ENCODE data around the gene NYAP1.

NYAP1 gene

DNA sequence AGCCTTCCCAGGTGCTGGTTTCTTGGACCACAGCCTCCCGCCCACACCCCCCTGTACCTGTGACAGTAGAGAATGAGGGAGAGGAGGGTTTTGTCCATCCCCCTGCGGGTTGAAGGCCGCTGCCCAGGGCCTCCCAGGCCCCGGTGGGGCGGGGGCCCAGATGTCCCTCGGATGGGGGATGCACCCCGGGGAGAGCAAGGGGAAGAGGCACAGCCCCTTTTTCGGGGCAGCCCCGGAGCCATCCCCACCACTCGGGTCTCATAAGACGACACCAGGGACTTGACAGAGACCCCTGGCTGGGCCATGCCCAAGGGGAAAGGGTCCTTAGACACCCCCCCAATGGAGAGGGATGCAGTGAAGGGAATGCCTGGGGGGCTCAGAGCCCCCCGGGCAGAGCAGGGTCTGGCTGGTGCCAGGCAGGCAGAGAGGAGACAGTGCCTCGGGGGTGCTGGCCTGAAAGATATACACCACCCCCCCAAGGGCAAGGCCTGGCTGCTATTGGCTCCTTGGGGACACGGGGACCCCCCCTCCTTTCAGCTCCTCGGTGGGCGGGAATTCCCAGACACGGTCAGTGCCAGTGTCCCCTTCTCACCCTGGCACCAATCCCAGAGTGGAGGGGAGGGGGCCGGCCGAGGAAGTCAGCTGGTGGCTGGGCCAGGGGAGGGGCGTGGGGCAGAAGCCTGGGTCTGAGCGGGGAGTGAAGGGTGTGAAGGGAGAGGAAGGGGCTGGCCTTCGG lies 15.9 kb upstream of the NYAP1 start:
- no peak overlapping the region for H2BK5ac ChIP-seq (ENCODE audit: low read depth, low read length, poor library complexity)
- no peak overlapping the region for H3K18ac ChIP-seq (ENCODE audit: low read length)
- no peak overlapping the region for H4K91ac ChIP-seq (ENCODE audit: low read depth, low read length)
- no peak for DNase-seq
- H3K4me1 ChIP-seq (ENCODE audit: control insufficient read depth in 1 of 2, insufficient read depth in 2 of 2, low read length in 2 of 2): no peaks in the 10 kb centered on the region
- H3K4me2 ChIP-seq (ENCODE audit: low read length): no peak overlapping the region
- no CpG with 5 or more reads among the region's 22 CpGs for WGBS (ENCODE audit: extremely low coverage, insufficient coverage, insufficient read length)
- peaks cover 19 to 32% of the 10 kb centered on the region in 2 experiments for H3K36me3 ChIP-seq (ENCODE audit: control insufficient read depth in 1 of 2, insufficient read depth in 2 of 2, low read length in 2 of 2)
- H3K27ac ChIP-seq (ENCODE audit: low read depth, low read length): no peak overlapping the region
- no peak overlapping the region for H2BK12ac ChIP-seq (ENCODE audit: low read length)
- no peak overlapping the region for H3K4me3 ChIP-seq (ENCODE audit: low read depth, low read length)
- H4K8ac ChIP-seq (ENCODE audit: low read depth, low read length): no peak overlapping the region
- peaks cover 2% of the 10 kb centered on the region for H3K9me3 ChIP-seq (ENCODE audit: insufficient read depth, low read depth, low read length)
- H3K23ac ChIP-seq (ENCODE audit: low read length): no peak overlapping the region
- no peaks in the 10 kb centered on the region for H3K79me2 ChIP-seq (ENCODE audit: control insufficient read depth, insufficient read depth, low read length, poor library complexity)
- H2AK5ac ChIP-seq (ENCODE audit: low read length): no peak overlapping the region
- H2AFZ ChIP-seq (ENCODE audit: insufficient read depth, low read length, poor library complexity): no peak overlapping the region
- H2BK120ac ChIP-seq (ENCODE audit: insufficient read depth, low read length, poor library complexity): no peak overlapping the region
- H3K4ac ChIP-seq (ENCODE audit: low read depth, low read length): no peak overlapping the region
- H3K14ac ChIP-seq (ENCODE audit: low read length): no peak overlapping the region
- H3K9ac ChIP-seq (ENCODE audit: low read length): no peak overlapping the region
- no peak overlapping the region for H4K12ac ChIP-seq (ENCODE audit: low read depth, low read length)
- no peaks in the 10 kb centered on the region for H3K27me3 ChIP-seq (ENCODE audit: insufficient read depth, low read length)
- H3K79me1 ChIP-seq (ENCODE audit: low read length): no peaks in the 10 kb centered on the region

- Histone ChIP-seq H3K4me3 (ENCODE audit: low read depth, low read length) (no peak overlapping the region), H3K27ac (ENCODE audit: low read depth, low read length) (no peak overlapping the region), H3K79me2 (ENCODE audit: control insufficient read depth, insufficient read depth, low read length, poor library complexity) (no peaks in the 10 kb centered on the region), H4K91ac (ENCODE audit: low read depth, low read length) (no peak overlapping the region), H2BK5ac (ENCODE audit: low read depth, low read length, poor library complexity) (no peak overlapping the region), H2AFZ (ENCODE audit: insufficient read depth, low read length, poor library complexity) (no peak overlapping the region), H3K4me2 (ENCODE audit: low read length) (no peak overlapping the region), H3K14ac (ENCODE audit: low read length) (no peak overlapping the region), H3K27me3 (ENCODE audit: insufficient read depth, low read length) (no peaks in the 10 kb centered on the region), H2BK12ac (ENCODE audit: low read length) (no peak overlapping the region), H3K9me3 (ENCODE audit: insufficient read depth, low read depth, low read length) (peaks cover 2% of the 10 kb centered on the region), H4K12ac (ENCODE audit: low read depth, low read length) (no peak overlapping the region), H3K23ac (ENCODE audit: low read length) (no peak overlapping the region), H2AK5ac (ENCODE audit: low read length) (no peak overlapping the region), H3K9ac (ENCODE audit: low read length) (no peak overlapping the region), H4K8ac (ENCODE audit: low read depth, low read length) (no peak overlapping the region), H3K36me3 (ENCODE audit: control insufficient read depth in 1 of 2, insufficient read depth in 2 of 2, low read length in 2 of 2) (peaks cover 31 to 40% of the 10 kb centered on the region in 2 experiments), H3K79me1 (ENCODE audit: low read length) (no peaks in the 10 kb centered on the region), H3K4ac (ENCODE audit: low read depth, low read length) (no peak overlapping the region), H2BK120ac (ENCODE audit: insufficient read depth, low read length, poor library complexity) (no peak overlapping the region), H3K4me1 (ENCODE audit: control insufficient read depth in 1 of 2, insufficient read depth in 2 of 2, low read length in 2 of 2) (no peaks in the 10 kb centered on the region), H3K18ac (ENCODE audit: low read length) (no peak overlapping the region)
- no CpG with 5 or more reads among the region's 13 CpGs for WGBS (ENCODE audit: extremely low coverage, insufficient coverage, insufficient read length)
- DNase-seq: peak; percentile 77 to 86
Measured at GRCh38 chr7:100469227-100470044, 14.3 kb upstream of the NYAP1 start.

- Histone ChIP-seq H3K18ac (ENCODE audit: low read length) (no peak overlapping the region), H2BK5ac (ENCODE audit: low read depth, low read length, poor library complexity) (no peak overlapping the region), H4K91ac (ENCODE audit: low read depth, low read length) (no peak overlapping the region), H3K4me1 (ENCODE audit: control insufficient read depth in 1 of 2, insufficient read depth in 2 of 2, low read length in 2 of 2) (no peaks in the 10 kb centered on the region), H3K27ac (ENCODE audit: low read depth, low read length) (no peak overlapping the region), H3K9me3 (ENCODE audit: insufficient read depth, low read depth, low read length) (peaks cover 2% of the 10 kb centered on the region), H4K12ac (ENCODE audit: low read depth, low read length) (no peak overlapping the region), H4K8ac (ENCODE audit: low read depth, low read length) (no peak overlapping the region), H3K23ac (ENCODE audit: low read length) (no peak overlapping the region), H2AK5ac (ENCODE audit: low read length) (no peak overlapping the region), H2BK12ac (ENCODE audit: low read length) (no peak overlapping the region), H2AFZ (ENCODE audit: insufficient read depth, low read length, poor library complexity) (no peak overlapping the region), H2BK120ac (ENCODE audit: insufficient read depth, low read length, poor library complexity) (no peak overlapping the region), H3K4ac (ENCODE audit: low read depth, low read length) (no peak overlapping the region), H3K79me1 (ENCODE audit: low read length) (no peaks in the 10 kb centered on the region), H3K9ac (ENCODE audit: low read length) (no peak overlapping the region), H3K4me3 (ENCODE audit: low read depth, low read length) (no peak overlapping the region), H3K4me2 (ENCODE audit: low read length) (no peak overlapping the region), H3K14ac (ENCODE audit: low read length) (no peak overlapping the region), H3K27me3 (ENCODE audit: insufficient read depth, low read length) (no peaks in the 10 kb centered on the region), H3K79me2 (ENCODE audit: control insufficient read depth, insufficient read depth, low read length, poor library complexity) (no peaks in the 10 kb centered on the region), H3K36me3 (ENCODE audit: control insufficient read depth in 1 of 2, insufficient read depth in 2 of 2, low read length in 2 of 2) (peaks cover 32 to 42% of the 10 kb centered on the region in 2 experiments)
- DNase-seq: no peak
- no CpG with 5 or more reads among the region's 4 CpGs for WGBS (ENCODE audit: extremely low coverage, insufficient coverage, insufficient read length)
Measured at GRCh38 chr7:100471021-100471420, 12.7 kb upstream of the NYAP1 start.

DNA sequence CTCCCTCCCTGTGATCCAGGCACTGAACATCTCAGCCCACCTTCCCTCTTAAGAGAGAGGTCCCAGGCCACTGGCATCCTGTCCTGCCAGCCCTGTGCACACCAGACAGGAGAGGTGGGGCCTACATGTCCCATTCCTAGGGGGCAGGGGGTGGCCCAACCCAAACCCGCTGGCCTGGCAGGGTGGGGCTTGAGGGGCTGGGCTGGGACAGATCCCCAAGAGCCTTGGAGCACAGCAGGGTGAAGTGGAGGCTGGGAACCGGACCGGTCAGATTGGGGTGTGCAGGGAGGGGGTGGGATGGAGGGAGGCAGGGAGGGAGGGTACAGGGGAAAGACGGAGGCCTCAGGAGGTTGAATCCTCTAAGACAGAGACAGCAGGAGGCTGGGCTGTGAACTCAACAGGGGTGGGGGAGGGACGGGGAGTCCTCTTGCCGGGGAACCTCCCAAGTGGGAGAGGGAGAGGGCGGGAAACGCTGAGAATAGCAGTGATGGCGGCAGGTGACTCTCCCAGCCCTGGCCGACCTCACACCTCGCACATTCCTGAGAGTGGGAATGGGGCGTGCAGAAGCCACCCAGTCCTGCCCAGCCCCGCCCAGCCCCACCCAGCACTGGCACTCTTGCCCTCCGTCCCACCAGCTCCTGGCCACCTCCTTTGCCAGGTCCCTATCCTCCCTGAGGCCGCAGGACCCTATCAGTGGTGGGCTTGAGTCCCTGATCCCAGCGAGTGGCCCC lies 11.4 kb upstream of the NYAP1 start:
- peaks cover 30 to 39% of the 10 kb centered on the region in 2 experiments for H3K36me3 ChIP-seq (ENCODE audit: control insufficient read depth in 1 of 2, insufficient read depth in 2 of 2, low read length in 2 of 2)
- H2AFZ ChIP-seq (ENCODE audit: insufficient read depth, low read length, poor library complexity): no peak overlapping the region
- H3K4me1 ChIP-seq (ENCODE audit: control insufficient read depth in 1 of 2, insufficient read depth in 2 of 2, low read length in 2 of 2): peaks cover 9 to 11% of the 10 kb centered on the region in 2 experiments
- no peak overlapping the region for H3K23ac ChIP-seq (ENCODE audit: low read length)
- no peaks in the 10 kb centered on the region for H3K9me3 ChIP-seq (ENCODE audit: insufficient read depth, low read depth, low read length)
- H2BK12ac ChIP-seq (ENCODE audit: low read length): no peak overlapping the region
- no peaks in the 10 kb centered on the region for H3K79me1 ChIP-seq (ENCODE audit: low read length)
- no peak overlapping the region for H3K14ac ChIP-seq (ENCODE audit: low read length)
- H4K91ac ChIP-seq (ENCODE audit: low read depth, low read length): no peak overlapping the region
- no peak for DNase-seq
- H3K9ac ChIP-seq (ENCODE audit: low read length): no peak overlapping the region
- H3K4me2 ChIP-seq (ENCODE audit: low read length): no peak overlapping the region
- no peak overlapping the region for H2AK5ac ChIP-seq (ENCODE audit: low read length)
- no peak overlapping the region for H2BK120ac ChIP-seq (ENCODE audit: insufficient read depth, low read length, poor library complexity)
- peaks cover 2% of the 10 kb centered on the region for H3K79me2 ChIP-seq (ENCODE audit: control insufficient read depth, insufficient read depth, low read length, poor library complexity)
- no CpG with 5 or more reads among the region's 16 CpGs for WGBS (ENCODE audit: extremely low coverage, insufficient coverage, insufficient read length)
- H3K27me3 ChIP-seq (ENCODE audit: insufficient read depth, low read length): no peaks in the 10 kb centered on the region
- H4K8ac ChIP-seq (ENCODE audit: low read depth, low read length): no peak overlapping the region
- H3K27ac ChIP-seq (ENCODE audit: low read depth, low read length): no peak overlapping the region
- H3K4me3 ChIP-seq (ENCODE audit: low read depth, low read length): no peak overlapping the region
- no peak overlapping the region for H3K18ac ChIP-seq (ENCODE audit: low read length)
- no peak overlapping the region for H4K12ac ChIP-seq (ENCODE audit: low read depth, low read length)
- H3K4ac ChIP-seq (ENCODE audit: low read depth, low read length): no peak overlapping the region
- H2BK5ac ChIP-seq (ENCODE audit: low read depth, low read length, poor library complexity): no peak overlapping the region

All from trophoblast cell (in vitro differentiated cells and primary cell).